ENCODE data around the gene TTC38.

- TF ChIP-seq RAD21 (conservative IDR thresholded peaks at IDR 0.05 in 1 of 2, IDR thresholded peaks at IDR 0.05 in 1 of 2) (no peak), CTCF (IDR thresholded peaks at IDR 0.05) (no peak), USF2 (IDR thresholded peaks at IDR 0.05) (no peak), RARB (CRISPR knock-in tag; IDR thresholded peaks at IDR 0.05) (no peak)
Measured at GRCh38 chr22:46234969-46235368, 32.8 kb upstream of the TTC38 start.
